Immature natural killer cell (primary cell): ENCODE data around the gene TRIM39. TPM values are rescaled to one million over a fixed set of nuclear protein-coding genes. Genes with fewer than 3 reads are reported as not detected.
"Not testable (repeated sequence)": the region's sequence is repeated elsewhere in the genome, so short reads cannot be mapped to it uniquely, and the experiment has no call there.

Source experiments
- DNase-seq, 3 donors: peaks; one replicate each; pipeline ENCODE4 v3.0.0; 2022; ENCODE audit warnings: mixed read lengths in 1 of 3
- H3K27ac Mint-ChIP-seq, 6 donors: one replicate each; pipeline ENCODE4 v1.8.0; 2020; ENCODE audit warnings: mixed read lengths in 6 of 6, mild to moderate bottlenecking in 5 of 6, inconsistent platforms in 4 of 6, moderate library complexity in 3 of 6
- H3K27me3 Mint-ChIP-seq, 3 donors: one replicate each; pipeline ENCODE4 v1.8.0; 2020 to 2021; ENCODE audit warnings: low read depth in 3 of 3, mild to moderate bottlenecking in 3 of 3, mixed read lengths in 3 of 3, moderate library complexity in 3 of 3, inconsistent platforms in 1 of 3
- H3K36me3 Mint-ChIP-seq, 3 donors: one replicate each; pipeline ENCODE4 v1.8.0; 2020; ENCODE audit warnings: mixed read lengths in 3 of 3, inconsistent platforms in 2 of 3, mild to moderate bottlenecking in 2 of 3
- H3K4me1 Mint-ChIP-seq, 2 donors: one replicate each; pipeline ENCODE4 v1.8.0; 2020; ENCODE audit warnings: inconsistent platforms in 2 of 2, mild to moderate bottlenecking in 2 of 2, mixed read lengths in 2 of 2, moderate library complexity in 1 of 2
- H3K4me3 Mint-ChIP-seq, 5 donors: one replicate each; pipeline ENCODE4 v1.8.0; 2020; ENCODE audit warnings: mild to moderate bottlenecking in 5 of 5, mixed read lengths in 5 of 5, inconsistent platforms in 3 of 5, moderate library complexity in 3 of 5
- H3K9me3 Mint-ChIP-seq, 6 donors: one replicate each; pipeline ENCODE4 v1.8.0; 2020; ENCODE audit warnings: mild to moderate bottlenecking in 6 of 6, mixed read lengths in 6 of 6, inconsistent platforms in 4 of 6, moderate library complexity in 3 of 6
- polyA plus RNA-seq, 3 donors: library from polyadenylated mRNA; unstranded; fragments of 300-500 nt; fragmentation: Illumina TruSeq; gene quantifications; one replicate each; pipeline ENCODE4 v1.2.3, GENCODE V29; 2021

The TRIM39 gene
- polyA plus RNA-seq, 3 donors from 2014 or later = 3.3 to 16.1 (median 10.6) TPM

- Mint-ChIP-seq H3K4me3 (peak overlapping the region; percentile 57 to 91 (median 80)), H3K4me1 (peaks cover 6 to 10% of the 10 kb centered on the region in 2 donors), H3K36me3 (no peaks in the 10 kb centered on the region), H3K27ac (no peak overlapping the region), H3K27me3 (peaks cover 10 to 35% (median 22%) of the 10 kb centered on the region in 3 donors), H3K9me3 (no peaks in the 10 kb centered on the region)
- DNase-seq = peak; percentile 40 to 56 (median 50)
These were observed 31.2 kb downstream of the TRIM39 start for GRCh38 chr6:30357678-30358540.

GRCh38 chr6:30359276-30359675 is 32.5 kb downstream of the TRIM39 start:
- Mint-ChIP-seq H3K36me3 (no peaks in the 10 kb centered on the region), H3K27me3 (peaks cover 10 to 37% (median 24%) of the 10 kb centered on the region in 3 donors), H3K4me1 (peaks cover 6 to 10% of the 10 kb centered on the region in 2 donors), H3K4me3 (no peak overlapping the region), H3K9me3 (no peaks in the 10 kb centered on the region), H3K27ac (no peak overlapping the region)
- no peak for DNase-seq

GRCh38 chr6:30360139-30360538 is 33.4 kb downstream of the TRIM39 start:
- Mint-ChIP-seq H3K4me3 (no peak overlapping the region), H3K27me3 (peaks cover 10 to 35% (median 24%) of the 10 kb centered on the region in 3 donors), H3K27ac (no peak overlapping the region)

GRCh38 chr6:30361661-30362060 is 34.9 kb downstream of the TRIM39 start:
- H3K9me3 Mint-ChIP-seq = peaks cover 0 to 2% (median 0%) of the 10 kb centered on the region in 6 donors
- H3K27me3 Mint-ChIP-seq = peaks cover 10 to 37% (median 27%) of the 10 kb centered on the region in 3 donors
- H3K4me1 Mint-ChIP-seq = peaks cover 6 to 10% of the 10 kb centered on the region in 2 donors
- no peaks in the 10 kb centered on the region for H3K36me3 Mint-ChIP-seq
- H3K27ac Mint-ChIP-seq = no peak overlapping the region
- DNase-seq = no peak
- no peak overlapping the region for H3K4me3 Mint-ChIP-seq

More at GRCh38 chr6:30360139-30360538, 33.4 kb downstream of the TRIM39 start:
- peaks cover 6 to 10% of the 10 kb centered on the region in 2 donors for H3K4me1 Mint-ChIP-seq
- H3K36me3 Mint-ChIP-seq = no peaks in the 10 kb centered on the region
- no peaks in the 10 kb centered on the region for H3K9me3 Mint-ChIP-seq
- no peak for DNase-seq

GRCh38 chr6:30363459-30363858 is 36.7 kb downstream of the TRIM39 start:
- peaks cover 7 to 25% (median 23%) of the 10 kb centered on the region in 3 donors for H3K27me3 Mint-ChIP-seq
- H3K36me3 Mint-ChIP-seq = no peaks in the 10 kb centered on the region
- H3K9me3 Mint-ChIP-seq = peaks cover 0 to 2% (median 0%) of the 10 kb centered on the region in 6 donors
- H3K4me1 Mint-ChIP-seq = no peaks in the 10 kb centered on the region
- H3K4me3 Mint-ChIP-seq = no peak overlapping the region
- no peak overlapping the region for H3K27ac Mint-ChIP-seq
- no peak for DNase-seq

DNA sequence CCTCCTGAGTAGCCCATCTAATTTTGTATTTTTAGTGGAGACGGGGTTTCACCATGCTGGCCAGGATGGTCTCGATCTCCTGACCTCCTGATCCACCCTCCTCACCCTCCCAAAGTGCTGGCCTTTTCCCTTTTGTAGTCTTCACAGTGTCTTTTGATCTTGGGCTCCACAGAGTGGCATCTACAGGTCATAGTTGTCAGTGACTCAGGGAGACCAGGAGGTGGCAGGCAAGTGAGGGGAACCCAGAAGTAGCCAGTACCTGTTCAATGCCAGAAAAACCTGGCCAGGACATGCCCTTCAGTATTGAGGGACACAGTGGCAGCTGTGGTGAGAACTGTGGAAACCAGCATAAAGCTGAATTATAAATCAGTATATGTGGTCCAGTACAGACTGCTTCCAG is 37.9 kb downstream of the TRIM39 start:
- Mint-ChIP-seq H3K4me1 (no peaks in the 10 kb centered on the region), H3K4me3 (no peak overlapping the region), H3K36me3 (no peaks in the 10 kb centered on the region), H3K27me3 (peaks cover 4 to 27% (median 22%) of the 10 kb centered on the region in 3 donors), H3K9me3 (peaks cover 0 to 2% (median 0%) of the 10 kb centered on the region in 6 donors), H3K27ac (no peak overlapping the region)
- no peak for DNase-seq

DNA sequence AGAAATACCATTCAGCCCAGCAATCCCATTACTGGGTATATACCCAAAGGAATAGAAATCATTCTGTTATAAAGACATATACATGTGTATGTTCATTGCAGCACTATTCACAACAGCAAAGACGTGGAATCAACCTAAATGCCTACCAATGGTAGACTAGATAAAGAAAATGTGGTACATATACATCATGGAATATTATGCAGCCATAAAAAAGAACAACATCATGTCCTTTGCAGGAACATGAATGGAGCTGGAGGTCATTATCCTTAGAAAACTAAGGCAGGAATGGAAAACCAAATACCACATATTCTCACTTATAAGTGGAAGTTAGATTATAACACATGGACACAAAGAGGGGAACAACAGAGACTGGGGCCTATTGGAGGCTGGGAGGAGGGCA is 42.6 kb downstream of the TRIM39 start:
- H3K27ac Mint-ChIP-seq, H3K4me1 Mint-ChIP-seq, H3K4me3 Mint-ChIP-seq, H3K9me3 Mint-ChIP-seq, DNase-seq, H3K36me3 Mint-ChIP-seq: not testable (repeated sequence)
- peaks cover 5 to 15% (median 7%) of the 10 kb centered on the region in 3 donors for H3K27me3 Mint-ChIP-seq

DNA sequence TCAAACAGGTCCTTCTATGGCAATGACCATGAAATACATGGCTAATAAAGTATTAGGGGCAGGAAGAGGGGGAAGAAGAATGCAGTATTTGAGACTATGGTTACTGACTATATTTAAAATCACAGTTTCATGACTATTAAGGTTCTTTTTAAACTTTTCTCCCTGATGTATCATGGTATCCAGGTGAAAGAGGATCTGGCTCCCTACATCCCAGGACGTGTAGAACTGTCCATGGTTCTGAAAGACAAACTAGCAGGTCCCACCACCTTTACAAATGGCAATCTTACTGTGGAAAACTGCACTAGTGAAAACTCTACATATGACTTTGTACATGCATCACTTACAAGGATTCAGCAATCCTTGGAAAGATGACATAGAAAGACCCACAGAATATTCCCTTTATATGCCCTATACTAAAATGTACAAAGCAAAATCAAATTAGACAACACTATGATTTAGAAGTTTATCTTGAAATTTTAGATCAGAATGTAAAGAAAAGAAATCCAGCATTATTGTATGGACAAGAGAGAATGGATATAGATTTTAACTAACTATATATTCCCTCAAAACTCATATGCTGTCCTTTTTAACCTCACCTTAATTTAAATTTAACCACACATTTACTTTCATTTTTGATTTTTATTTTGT is 51.7 kb downstream of the TRIM39 start:
- Mint-ChIP-seq H3K36me3 (no peaks in the 10 kb centered on the region), H3K27me3 (peaks cover 7 to 28% (median 11%) of the 10 kb centered on the region in 3 donors), H3K27ac (no peak overlapping the region), H3K4me1 (no peaks in the 10 kb centered on the region), H3K4me3 (no peak overlapping the region), H3K9me3 (no peaks in the 10 kb centered on the region)
- DNase-seq = no peak

DNA sequence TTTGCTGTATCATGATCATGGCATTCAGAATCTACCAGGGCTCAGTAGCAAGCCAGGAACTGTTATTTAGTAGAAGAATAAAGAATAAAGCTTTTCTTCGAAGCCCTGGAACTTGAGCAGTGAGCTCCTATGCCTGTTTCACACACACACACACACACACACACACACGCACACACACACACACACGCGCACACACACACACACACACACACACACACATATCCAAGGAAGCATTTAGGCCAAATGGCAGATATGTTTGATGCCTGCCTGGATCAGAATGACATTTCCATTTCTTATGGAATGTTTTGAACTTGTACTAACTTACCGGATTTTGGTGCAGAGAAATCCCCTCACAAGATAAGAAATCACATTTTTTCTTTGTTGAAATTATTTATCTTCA is 53.7 kb downstream of the TRIM39 start:
- no peaks in the 10 kb centered on the region for H3K36me3 Mint-ChIP-seq
- no peak overlapping the region for H3K27ac Mint-ChIP-seq
- no peaks in the 10 kb centered on the region for H3K4me1 Mint-ChIP-seq
- no peaks in the 10 kb centered on the region for H3K9me3 Mint-ChIP-seq
- no peak overlapping the region for H3K4me3 Mint-ChIP-seq
- DNase-seq = no peak
- H3K27me3 Mint-ChIP-seq = peaks cover 8 to 38% (median 12%) of the 10 kb centered on the region in 3 donors

GRCh38 chr6:30386166-30386565 is 59.4 kb downstream of the TRIM39 start:
- H3K27me3 Mint-ChIP-seq = peaks cover 19 to 27% (median 21%) of the 10 kb centered on the region in 3 donors

DNA sequence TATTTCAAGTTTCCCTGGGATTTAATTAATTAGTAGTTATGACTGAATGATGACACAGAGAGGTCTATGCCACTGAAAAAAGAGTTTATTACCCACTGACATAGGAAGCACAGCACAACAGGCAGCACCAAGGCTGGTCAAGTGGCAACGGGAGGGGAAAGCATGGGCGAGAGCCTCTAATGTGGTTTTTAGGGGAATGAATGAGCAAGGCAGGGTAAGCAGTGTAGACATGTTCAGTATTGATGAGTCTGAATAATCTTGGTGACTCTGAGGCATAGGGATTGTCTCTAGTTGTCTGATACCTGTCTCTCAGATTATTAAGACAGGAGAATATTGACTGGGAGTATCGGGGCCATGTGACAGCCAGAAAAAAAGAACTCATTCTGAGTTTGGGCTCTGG is 64.5 kb downstream of the TRIM39 start:
- peaks cover 0 to 2% (median 0%) of the 10 kb centered on the region in 6 donors for H3K9me3 Mint-ChIP-seq
- H3K27me3 Mint-ChIP-seq = peaks cover 17 to 30% (median 28%) of the 10 kb centered on the region in 3 donors
- H3K27ac Mint-ChIP-seq = no peak overlapping the region
- H3K36me3 Mint-ChIP-seq = no peaks in the 10 kb centered on the region
- no peak for DNase-seq
- no peak overlapping the region for H3K4me3 Mint-ChIP-seq
- no peaks in the 10 kb centered on the region for H3K4me1 Mint-ChIP-seq

More at GRCh38 chr6:30386166-30386565, 59.4 kb downstream of the TRIM39 start:
- Mint-ChIP-seq H3K4me1 (no peaks in the 10 kb centered on the region), H3K9me3 (peaks cover 0 to 2% (median 0%) of the 10 kb centered on the region in 6 donors), H3K36me3 (no peaks in the 10 kb centered on the region), H3K27ac (no peak overlapping the region), H3K4me3 (no peak overlapping the region)
- DNase-seq = no peak
